ENCODE data around the gene ASAP2.

Gene ASAP2

GRCh38 chr2:9358846-9359245, 152.2 kb downstream of the ASAP2 start:
- DNase-seq (ENCODE audit: insufficient read length) (no peak), FAIRE-seq (no peak)
- TF ChIP-seq POLR2A (IDR thresholded peaks at IDR 0.05; ENCODE audit: low read depth, low read length) (no peak), TAF1 (IDR thresholded peaks at IDR 0.05; ENCODE audit: borderline replicate concordance, low read depth, low read length) (no peak), POLR2AphosphoS5 (IDR thresholded peaks at IDR 0.05; ENCODE audit: low read depth, low read length) (no peak)

GRCh38 chr2:9359463-9359862, 152.9 kb downstream of the ASAP2 start:
- no peak for TF ChIP-seq POLR2AphosphoS5 (IDR thresholded peaks at IDR 0.05; ENCODE audit: low read depth, low read length)
- no peak for TF ChIP-seq TAF1 (IDR thresholded peaks at IDR 0.05; ENCODE audit: borderline replicate concordance, low read depth, low read length)
- no peak for TF ChIP-seq POLR2A (IDR thresholded peaks at IDR 0.05; ENCODE audit: low read depth, low read length)
- DNase-seq (ENCODE audit: insufficient read length) (no peak), FAIRE-seq (no peak)

GRCh38 chr2:9360110-9360509, 153.5 kb downstream of the ASAP2 start:
- no peak for DNase-seq (ENCODE audit: insufficient read length)
- no peak for TF ChIP-seq TAF1 (IDR thresholded peaks at IDR 0.05; ENCODE audit: borderline replicate concordance, low read depth, low read length)
- FAIRE-seq: no peak

- FAIRE-seq (no peak), DNase-seq (ENCODE audit: insufficient read length) (no peak)
- TF ChIP-seq POLR2A (IDR thresholded peaks at IDR 0.05; ENCODE audit: low read depth, low read length) (no peak), POLR2AphosphoS5 (IDR thresholded peaks at IDR 0.05; ENCODE audit: low read depth, low read length) (no peak), TAF1 (IDR thresholded peaks at IDR 0.05; ENCODE audit: borderline replicate concordance, low read depth, low read length) (no peak)
Measured at GRCh38 chr2:9360701-9361100, 154.1 kb downstream of the ASAP2 start.

GRCh38 chr2:9364373-9364772, 157.8 kb downstream of the ASAP2 start:
- FAIRE-seq (no peak), DNase-seq (ENCODE audit: insufficient read length) (no peak)
- TF ChIP-seq POLR2A (IDR thresholded peaks at IDR 0.05; ENCODE audit: low read depth, low read length): no peak
- no peak for TF ChIP-seq TAF1 (IDR thresholded peaks at IDR 0.05; ENCODE audit: borderline replicate concordance, low read depth, low read length)
- no peak for TF ChIP-seq POLR2AphosphoS5 (IDR thresholded peaks at IDR 0.05; ENCODE audit: low read depth, low read length)

GRCh38 chr2:9364791-9365497, 158.3 kb downstream of the ASAP2 start:
- FAIRE-seq: no peak
- TF ChIP-seq TAF1 (IDR thresholded peaks at IDR 0.05; ENCODE audit: borderline replicate concordance, low read depth, low read length) (no peak), POLR2AphosphoS5 (IDR thresholded peaks at IDR 0.05; ENCODE audit: low read depth, low read length) (no peak), POLR2A (IDR thresholded peaks at IDR 0.05; ENCODE audit: low read depth, low read length) (no peak)
- no peak for DNase-seq (ENCODE audit: insufficient read length)

GRCh38 chr2:9365498-9366019, 158.9 kb downstream of the ASAP2 start:
- no peak for DNase-seq (ENCODE audit: insufficient read length)
- TF ChIP-seq TAF1 (IDR thresholded peaks at IDR 0.05; ENCODE audit: borderline replicate concordance, low read depth, low read length) (no peak), POLR2AphosphoS5 (IDR thresholded peaks at IDR 0.05; ENCODE audit: low read depth, low read length) (no peak)
- no peak for FAIRE-seq

- no peak for TF ChIP-seq POLR2AphosphoS5 (IDR thresholded peaks at IDR 0.05; ENCODE audit: low read depth, low read length)
- TF ChIP-seq TAF1 (IDR thresholded peaks at IDR 0.05; ENCODE audit: borderline replicate concordance, low read depth, low read length): no peak
- no peak for TF ChIP-seq POLR2A (IDR thresholded peaks at IDR 0.05; ENCODE audit: low read depth, low read length)
- FAIRE-seq (no peak), DNase-seq (ENCODE audit: insufficient read length) (no peak)
Measured at GRCh38 chr2:9366026-9366425, 159.4 kb downstream of the ASAP2 start.

- TF ChIP-seq POLR2AphosphoS5 (IDR thresholded peaks at IDR 0.05; ENCODE audit: low read depth, low read length): no peak
- TF ChIP-seq POLR2A (IDR thresholded peaks at IDR 0.05; ENCODE audit: low read depth, low read length): no peak
- no peak for DNase-seq (ENCODE audit: insufficient read length)
- FAIRE-seq: peak; percentile 76
Measured at GRCh38 chr2:9370746-9371145, 164.1 kb downstream of the ASAP2 start.

- DNase-seq (ENCODE audit: insufficient read length): no peak
- FAIRE-seq: no peak
Measured at GRCh38 chr2:9373047-9373446, 166.4 kb downstream of the ASAP2 start.

GRCh38 chr2:9373476-9373875, 166.9 kb downstream of the ASAP2 start:
- FAIRE-seq: no peak
- TF ChIP-seq POLR2A (IDR thresholded peaks at IDR 0.05; ENCODE audit: low read depth, low read length) (no peak), TAF1 (IDR thresholded peaks at IDR 0.05; ENCODE audit: borderline replicate concordance, low read depth, low read length) (no peak), POLR2AphosphoS5 (IDR thresholded peaks at IDR 0.05; ENCODE audit: low read depth, low read length) (no peak)
- DNase-seq (ENCODE audit: insufficient read length): no peak

More at GRCh38 chr2:9373047-9373446, 166.4 kb downstream of the ASAP2 start:
- TF ChIP-seq POLR2AphosphoS5 (IDR thresholded peaks at IDR 0.05; ENCODE audit: low read depth, low read length) (no peak), POLR2A (IDR thresholded peaks at IDR 0.05; ENCODE audit: low read depth, low read length) (no peak), TAF1 (IDR thresholded peaks at IDR 0.05; ENCODE audit: borderline replicate concordance, low read depth, low read length) (no peak)

- no peak for FAIRE-seq
- DNase-seq (ENCODE audit: insufficient read length): no peak
- TF ChIP-seq POLR2AphosphoS5 (IDR thresholded peaks at IDR 0.05; ENCODE audit: low read depth, low read length): no peak
- no peak for TF ChIP-seq TAF1 (IDR thresholded peaks at IDR 0.05; ENCODE audit: borderline replicate concordance, low read depth, low read length)
- TF ChIP-seq POLR2A (IDR thresholded peaks at IDR 0.05; ENCODE audit: low read depth, low read length): no peak
Measured at GRCh38 chr2:9374071-9374730, 167.6 kb downstream of the ASAP2 start.
